Prostate gland (tissue), 2 donors: ENCODE data around the gene FDPS. TPM values are rescaled to one million over a fixed set of nuclear protein-coding genes. Genes with fewer than 3 reads are reported as not detected.

Experiments used
- DNase-seq: peaks from one replicate; pipeline ENCODE4 v3.0.0-alpha.2; 2019; ENCODE audit warnings: low spot score
- H3K27ac ChIP-seq, 2 donors: fragments of 200-600 bp; sonication (generic); 2 replicates each; pipeline ENCODE4 v1.5.1; 2017 to 2019
- H3K27me3 ChIP-seq: fragments of 200-600 bp; sonication (generic); replicated peaks from 2 replicates; pipeline ENCODE4 v1.5.1; 2019; ENCODE audit not compliant: insufficient read depth
- H3K36me3 ChIP-seq, 2 donors: fragments of 200-600 bp; sonication (generic); 1 replicate in 1 of 2; 2 replicates in 1 of 2; pipeline versions ENCODE4 v1.5.1 to v1.8.1; 2017 to 2019
- H3K4me1 ChIP-seq: fragments of 200-600 bp; sonication (generic); replicated peaks from 2 replicates; pipeline ENCODE4 v1.5.1; 2019
- H3K4me3 ChIP-seq, 2 donors: fragments of 200-600 bp; sonication (generic); 2 replicates each; pipeline ENCODE4 v1.5.1; 2017 to 2019
- H3K9me3 ChIP-seq: fragments of 200-600 bp; sonication (generic); 2 replicates; pipeline ENCODE4 v1.5.1; 2017
- CTCF ChIP-seq, 4 experiments: fragments of 200-600 bp in 2 of 4; fragments of 450-650 bp in 2 of 4; sonication (generic) in 2 of 4; IDR thresholded peaks; 1 replicate in 3 of 4; 2 replicates in 1 of 4; pipeline ENCODE4 v1.5.1; 2016 to 2019; ENCODE audit warnings: antibody characterized with exemption in 4 of 4, mild to moderate bottlenecking in 2 of 4, moderate library complexity in 2 of 4
- POLR2A ChIP-seq: fragments of 450-650 bp; IDR thresholded peaks from one replicate; pipeline ENCODE4 v1.6.1; 2016; ENCODE audit warnings: antibody characterized with exemption, mild to moderate bottlenecking
- POLR2AphosphoS5 ChIP-seq: sonication (generic); formaldehyde crosslinking; IDR thresholded peaks from one replicate; pipeline ENCODE4 v1.6.1; 2017; ENCODE audit warnings: antibody characterized with exemption
- WGBS: methylation state at CpG from one replicate; pipeline ENCODE4 v1.1.5; 2018; 5-methylcytosine and 5-hydroxymethylcytosine counted together
- intact Hi-C: fragments of 100-400 bp; cut with DNase I; formaldehyde crosslinking; loops from one replicate; pipeline ENCODE4 v1.14.2; 2022
- total RNA-seq, 2 donors: library from RNA; depleted of rRNA; stranded (reverse); fragments of >200 nt; gene quantifications; one replicate each; pipeline ENCODE4 v1.1.0, GENCODE V29; 2016

The FDPS gene
- total RNA-seq, 2 donors from 2014 or later = 59.6 to 100 TPM

DNA sequence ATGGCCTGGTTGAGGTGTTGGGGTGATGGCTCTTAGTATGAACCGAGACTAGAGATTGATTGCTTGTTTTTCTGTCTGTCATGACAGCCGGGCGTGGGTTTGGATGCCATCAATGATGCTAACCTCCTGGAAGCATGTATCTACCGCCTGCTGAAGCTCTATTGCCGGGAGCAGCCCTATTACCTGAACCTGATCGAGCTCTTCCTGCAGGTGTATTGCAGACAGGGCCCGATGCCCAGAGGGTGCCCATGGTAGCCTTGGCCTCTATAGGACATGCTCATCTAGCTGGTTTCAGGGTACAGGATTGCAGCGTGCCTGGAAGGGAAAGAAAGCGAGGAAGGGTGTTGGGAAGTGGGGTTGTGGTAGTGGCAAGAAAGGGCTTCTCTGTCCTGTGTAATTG lies 9.4 kb downstream of the FDPS start:
- H3K4me3 ChIP-seq = no peak overlapping the region
- WGBS = 92% methylated on average over 9 of the region's 9 CpGs
- no peaks in the 10 kb centered on the region for H3K9me3 ChIP-seq
- no peak for TF ChIP-seq POLR2A
- no peak for TF ChIP-seq POLR2AphosphoS5
- TF ChIP-seq CTCF (IDR thresholded peaks at IDR 0.05) = no peak
- intact Hi-C loops = no loop called here
- H3K27me3 ChIP-seq = no peaks in the 10 kb centered on the region
- H3K36me3 ChIP-seq = no peaks in the 10 kb centered on the region
- no peak overlapping the region for H3K27ac ChIP-seq
- no peak for DNase-seq
- H3K4me1 ChIP-seq = peaks cover 4% of the 10 kb centered on the region

DNA sequence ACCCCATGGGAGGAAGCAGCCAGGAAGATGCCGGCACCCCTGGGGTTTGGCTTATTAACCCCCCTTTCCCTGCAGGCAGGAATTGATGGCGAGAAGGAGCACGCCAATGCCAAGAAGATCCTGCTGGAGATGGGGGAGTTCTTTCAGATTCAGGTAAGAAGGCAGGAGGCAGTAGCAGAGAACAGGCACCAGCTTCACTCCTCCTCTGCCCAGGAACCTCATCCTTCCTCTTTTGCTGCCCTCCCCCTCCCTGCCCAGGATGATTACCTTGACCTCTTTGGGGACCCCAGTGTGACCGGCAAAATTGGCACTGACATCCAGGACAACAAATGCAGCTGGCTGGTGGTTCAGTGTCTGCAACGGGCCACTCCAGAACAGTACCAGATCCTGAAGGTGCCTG lies 10.9 kb downstream of the FDPS start:
- H3K4me3 ChIP-seq = no peak overlapping the region

GRCh38 chr1:155320252-155320651 lies 11.6 kb downstream of the FDPS start:
- H3K27me3 ChIP-seq = no peaks in the 10 kb centered on the region
- intact Hi-C loops = loop anchor here (2.0 to 5.0 kb wide), 5 partner anchors 47 to 272 kb away; partner anchors contain the start of genes ASH1L, CLK2 and ENTREP3
- DNase-seq = no peak
- 26% methylated on average over 11 of the region's 11 CpGs for WGBS
- H3K4me1 ChIP-seq = peaks cover 4% of the 10 kb centered on the region
- H3K36me3 ChIP-seq = no peaks in the 10 kb centered on the region
- no peak for TF ChIP-seq POLR2AphosphoS5
- TF ChIP-seq CTCF (IDR thresholded peaks at IDR 0.05) = no peak
- TF ChIP-seq POLR2A = no peak
- peak overlapping the region; percentile 35 to 44 for H3K4me3 ChIP-seq
- no peaks in the 10 kb centered on the region for H3K9me3 ChIP-seq
- H3K27ac ChIP-seq = peak overlapping the region; percentile 71 to 97

More for the DNA sequence above, 10.9 kb downstream of the FDPS start:
- DNase-seq = no peak
- peaks cover 4% of the 10 kb centered on the region for H3K4me1 ChIP-seq
- intact Hi-C loops = no loop called here
- no peak for TF ChIP-seq POLR2AphosphoS5
- no peak for TF ChIP-seq POLR2A
- TF ChIP-seq CTCF (IDR thresholded peaks at IDR 0.05) = no peak
- WGBS = 74% methylated on average over 5 of the region's 5 CpGs
- no peak overlapping the region for H3K27ac ChIP-seq
- no peaks in the 10 kb centered on the region for H3K9me3 ChIP-seq
- no peaks in the 10 kb centered on the region for H3K27me3 ChIP-seq
- H3K36me3 ChIP-seq = no peaks in the 10 kb centered on the region

DNA sequence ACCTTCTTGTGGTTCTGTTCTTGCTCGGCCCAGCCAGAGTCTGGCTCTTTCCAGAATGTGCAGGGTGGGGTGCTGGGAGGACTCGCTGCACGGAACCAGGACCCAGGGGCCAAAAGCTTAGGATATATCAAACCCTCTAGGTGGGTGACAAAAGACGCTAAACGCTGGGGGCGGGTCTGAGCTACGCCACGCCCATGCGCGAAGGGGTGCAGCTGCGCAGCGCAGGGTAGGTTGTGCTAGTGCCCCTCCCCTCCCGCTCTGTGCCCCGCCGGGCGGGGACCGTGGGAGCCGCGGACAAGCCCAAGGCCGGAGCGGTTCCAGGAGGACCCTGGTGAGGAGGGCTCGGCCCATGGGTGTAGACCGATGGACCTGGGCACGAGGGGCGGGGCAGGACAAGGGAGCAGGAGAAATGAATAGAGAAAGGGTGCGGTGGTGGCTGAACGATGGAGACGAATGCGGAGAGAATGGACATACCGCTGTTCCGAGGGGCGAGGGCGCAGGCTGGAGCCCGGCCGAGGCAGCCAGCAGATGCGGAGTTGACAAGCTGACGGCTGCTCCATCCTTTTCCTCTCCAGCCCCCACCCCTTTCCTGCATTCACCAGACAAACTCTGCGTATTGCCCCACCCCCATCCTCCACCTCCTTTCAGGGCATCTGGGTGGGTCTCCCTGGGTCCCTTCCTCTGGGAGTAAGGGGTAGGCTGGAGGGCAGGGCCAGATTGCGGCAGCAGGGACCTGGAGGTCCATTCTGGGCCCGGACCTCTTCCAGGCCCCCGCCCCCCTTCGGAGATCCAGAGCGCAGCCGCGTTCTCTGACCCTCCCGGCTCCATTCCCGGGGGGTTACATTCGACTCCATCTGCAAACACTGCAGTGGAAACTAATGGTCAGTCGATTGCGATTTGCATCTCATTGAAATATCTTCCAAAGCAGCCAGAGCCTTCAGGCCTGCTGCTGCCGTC lies 12.3 kb downstream of the FDPS start, which contains the start of gene RUSC1:
Gene RUSC1, plus strand, starts transcription at position 234 of the 957 bp plus-strand sequence. CDS start 880 bp downstream, outside the sequence.
- no peaks in the 10 kb centered on the region for H3K9me3 ChIP-seq
- H3K4me1 ChIP-seq = peaks cover 4% of the 10 kb centered on the region
- intact Hi-C loops = loop anchor here (2.0 to 5.0 kb wide), 5 partner anchors 48 to 271 kb away; partner anchors contain the start of genes ASH1L, CLK2 and ENTREP3
- peak; percentile 42 for TF ChIP-seq POLR2A
- TF ChIP-seq CTCF (IDR thresholded peaks at IDR 0.05) = peak in 1 of 4 experiments; percentile 16
- TF ChIP-seq POLR2AphosphoS5 = peak; percentile 83
- DNase-seq = peak; percentile 67
- peak within 1 kb of the TSS; percentile 35 to 44 for H3K4me3 ChIP-seq
- peak within 1 kb of the TSS; percentile 95 to 97 for H3K27ac ChIP-seq
- H3K27me3 ChIP-seq = no peaks in the 10 kb centered on the region
- WGBS = 14% methylated on average over 50 of the region's 51 CpGs
- no peaks in the 10 kb centered on the region for H3K36me3 ChIP-seq
